Fibroblast of lung (primary cell): ENCODE data around the gene FZD4.

Experiments
- CTCF ChIP-seq, 2 donors: IDR thresholded peaks in 1 of 2; conservative IDR thresholded peaks in 1 of 2; 1 replicate in 1 of 2; 2 replicates in 1 of 2; pipeline ENCODE4 v1.5.1; 2011 to 2012; ENCODE audit warnings: low read length in 2 of 2, control low read depth in 1 of 2, inconsistent platforms in 1 of 2, low read depth in 1 of 2, mild to moderate bottlenecking in 1 of 2
- EZH2 ChIP-seq: IDR thresholded peaks from 2 replicates; pipeline ENCODE4 v1.5.1; 2012; ENCODE audit warnings: low read length, control low read depth, mild to moderate bottlenecking; ENCODE audit errors: missing control alignments

GRCh38 chr11:86956905-86957195 is 1.7 kb upstream of the FZD4 start:
- TF ChIP-seq CTCF (conservative IDR thresholded peaks at IDR 0.05 in 1 of 2, IDR thresholded peaks at IDR 0.05 in 1 of 2; ENCODE audit: low read depth in 1 of 2, low read length in 2 of 2) = no peak
- TF ChIP-seq EZH2 = no peak
